HG03196 (cell line): Measurements from ENCODE around the gene ABLIM3.

ENCODE experiments used
- ATAC-seq: cut with Tn5 transposase; IDR thresholded peaks from one replicate; pipeline ENCODE4 v1.9.1; 2021; ENCODE audit not compliant: unreplicated experiment

ABLIM3 gene

DNA sequence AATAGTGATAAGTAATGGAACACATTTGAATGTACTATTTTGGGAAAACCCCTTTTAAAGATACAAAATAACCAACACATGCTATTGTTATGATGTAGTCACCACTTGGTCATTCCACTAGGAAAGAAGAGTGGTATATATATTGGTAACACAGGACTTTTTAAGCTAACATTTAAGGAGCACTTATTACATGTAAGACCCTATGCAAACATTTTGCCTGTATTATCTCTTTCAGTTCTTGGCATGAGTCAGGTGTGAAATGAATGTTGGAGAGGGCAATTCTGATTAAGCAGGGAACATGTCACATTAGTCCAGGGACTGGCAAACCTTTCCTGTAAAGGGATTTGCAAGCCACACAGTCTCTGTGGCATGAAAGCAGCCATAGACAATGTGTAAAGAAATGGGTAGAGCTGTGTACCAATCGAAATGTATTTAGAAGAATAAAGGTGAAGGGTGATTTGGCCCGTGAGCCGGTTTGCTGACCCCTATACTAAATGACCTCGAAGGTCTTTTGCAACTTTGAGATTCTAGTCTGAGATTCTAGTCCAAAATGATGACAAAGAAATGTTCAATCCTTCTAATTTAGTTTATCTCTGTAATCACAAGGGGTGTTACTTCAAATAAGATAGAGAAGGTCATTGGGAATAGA is 15.3 kb downstream of the ABLIM3 start:
- no peak for ATAC-seq

DNA sequence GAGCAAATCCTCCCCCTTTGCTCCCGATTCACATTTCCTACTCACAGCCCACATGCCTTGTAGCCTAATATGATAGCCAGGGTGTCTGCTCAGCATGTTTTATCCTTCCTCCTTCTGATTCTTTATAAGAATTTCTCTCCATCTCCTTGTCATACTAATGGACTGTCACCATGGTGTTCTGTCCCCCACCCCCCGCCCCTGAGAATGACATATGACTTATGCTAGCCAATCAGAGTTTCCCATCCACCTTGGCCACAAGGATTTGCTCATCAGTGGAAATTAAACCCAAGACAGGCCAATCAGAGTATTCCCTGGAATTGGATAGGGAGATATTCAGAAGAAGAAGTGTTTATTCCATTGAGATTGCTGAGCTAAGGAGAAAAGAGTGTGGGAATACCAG is 16.0 kb downstream of the ABLIM3 start:
- no peak for ATAC-seq

DNA sequence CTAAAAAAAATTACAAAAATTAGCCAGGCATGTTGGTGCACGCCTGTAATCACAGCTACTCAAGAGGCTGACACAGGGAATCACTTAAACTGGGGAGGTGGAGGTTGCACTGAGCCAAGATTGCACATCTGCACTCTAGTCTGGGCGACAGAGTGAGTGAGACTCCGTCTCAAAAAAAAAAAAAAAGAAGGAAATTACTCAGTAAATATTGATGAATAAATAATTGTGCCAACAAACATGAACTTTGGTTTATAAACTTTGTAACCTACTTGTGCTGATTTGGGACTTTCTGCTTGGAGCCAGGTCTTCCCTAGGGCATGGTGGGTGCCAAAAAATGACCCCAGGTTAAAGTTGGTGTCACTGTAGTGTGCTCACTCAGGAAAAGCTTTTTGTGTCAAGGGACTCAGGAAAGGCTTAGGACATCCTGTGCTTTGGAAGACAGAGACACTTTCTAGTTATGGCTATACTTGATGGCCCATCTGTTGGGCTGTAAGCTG is 19.0 kb downstream of the ABLIM3 start:
- ATAC-seq: no peak

DNA sequence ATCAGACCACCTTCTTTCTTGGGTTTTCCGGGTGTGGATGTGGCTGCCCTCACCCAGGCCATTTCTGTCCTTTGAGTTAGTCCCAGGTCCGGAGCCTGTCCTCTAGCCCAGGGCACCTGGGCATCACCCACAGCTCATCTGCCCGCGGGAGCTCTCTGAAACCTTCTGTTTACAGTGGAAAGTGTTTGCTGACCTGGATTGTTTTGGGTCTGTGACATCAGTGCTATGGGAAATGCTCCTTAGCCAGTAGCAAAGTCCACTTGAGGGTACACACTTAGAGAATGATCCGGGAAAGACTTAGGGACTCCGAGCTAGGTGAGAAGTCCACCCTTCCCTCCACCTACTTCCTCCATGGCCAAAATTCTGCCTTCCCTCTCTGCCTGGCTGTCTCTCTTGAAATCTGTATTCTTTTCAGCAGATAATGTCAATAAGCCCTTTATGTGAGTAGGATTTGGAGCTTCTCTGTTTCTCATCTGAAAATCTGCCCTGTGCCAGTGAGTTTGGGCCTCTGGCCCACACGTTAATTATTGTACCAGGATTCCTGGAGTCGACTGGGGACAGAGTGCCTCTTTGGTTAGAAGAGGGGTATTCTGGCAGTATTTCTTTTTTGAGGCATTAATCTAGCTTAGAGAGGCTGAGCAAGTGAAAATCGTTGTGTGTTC is 19.9 kb downstream of the ABLIM3 start:
- ATAC-seq: no peak

DNA sequence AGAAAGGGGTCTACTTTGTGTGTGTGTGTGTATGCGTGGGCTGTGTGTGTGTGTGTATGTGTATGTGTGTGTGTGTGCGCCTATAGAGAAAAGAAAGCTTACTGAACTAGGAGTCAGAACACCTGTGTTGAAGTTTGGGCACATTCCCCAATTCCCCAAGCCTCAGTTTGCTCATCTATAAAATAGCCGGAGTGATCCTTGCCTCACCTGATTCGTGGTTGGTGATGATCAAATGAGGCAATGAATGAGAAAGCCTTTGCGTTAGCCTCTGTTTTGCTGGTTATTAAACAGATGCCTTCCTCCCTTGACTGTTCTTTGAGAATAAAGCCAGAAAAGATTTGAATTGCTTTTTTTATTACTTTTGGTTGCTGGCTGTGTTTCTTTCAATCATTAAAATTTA is 20.6 kb downstream of the ABLIM3 start:
- no peak for ATAC-seq

DNA sequence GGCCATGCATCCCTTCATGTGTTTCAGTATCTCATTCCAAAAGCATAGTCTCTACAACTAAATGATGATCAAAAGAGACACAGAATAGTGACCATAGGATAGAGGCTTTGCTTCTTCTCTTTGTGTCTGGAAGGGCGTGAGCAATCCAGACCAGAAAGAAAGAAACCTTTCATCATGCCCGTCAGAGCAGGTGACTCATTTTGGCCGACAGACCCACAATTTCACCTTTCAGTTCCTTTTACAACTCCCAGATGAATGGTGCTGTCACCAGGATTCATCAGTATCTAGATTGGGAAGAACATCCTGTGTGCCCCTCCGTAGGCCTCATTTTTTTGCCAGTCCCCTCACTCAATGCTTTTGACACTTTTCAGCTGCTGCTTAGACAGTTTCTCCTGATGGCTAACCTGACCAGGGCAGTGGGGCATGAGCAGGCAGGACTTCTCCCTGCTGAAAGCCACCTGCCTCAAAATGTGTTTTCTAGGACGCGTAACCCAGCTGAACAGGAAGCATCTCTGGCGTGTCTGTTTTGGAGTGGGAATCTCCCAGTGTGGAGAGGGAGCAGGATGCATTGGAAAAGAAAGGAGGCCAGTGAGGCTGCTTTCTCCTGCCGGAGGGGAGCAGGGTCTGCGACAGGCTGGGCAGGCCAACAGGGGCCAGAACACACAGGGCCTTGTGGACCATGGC is 21.2 kb downstream of the ABLIM3 start:
- peak; percentile 82 for ATAC-seq

DNA sequence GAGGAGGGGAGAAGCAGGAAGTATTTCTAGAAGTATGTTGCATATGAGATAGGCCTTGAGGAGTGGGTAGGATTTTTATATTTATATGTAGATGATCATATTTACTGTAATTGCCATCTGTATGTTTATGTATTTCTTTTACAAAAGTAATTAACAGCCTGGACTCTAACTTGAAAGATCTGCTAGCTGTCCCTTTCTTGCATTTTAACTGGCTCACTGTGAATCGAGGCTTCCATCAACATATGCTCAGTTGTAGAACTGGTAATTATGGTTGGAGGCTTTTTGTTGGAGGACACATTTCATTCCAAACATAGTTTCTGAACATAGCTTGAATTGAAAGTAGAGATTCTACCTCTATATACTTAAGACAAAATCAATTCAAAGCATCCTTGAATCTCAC is 23.4 kb downstream of the ABLIM3 start:
- no peak for ATAC-seq

DNA sequence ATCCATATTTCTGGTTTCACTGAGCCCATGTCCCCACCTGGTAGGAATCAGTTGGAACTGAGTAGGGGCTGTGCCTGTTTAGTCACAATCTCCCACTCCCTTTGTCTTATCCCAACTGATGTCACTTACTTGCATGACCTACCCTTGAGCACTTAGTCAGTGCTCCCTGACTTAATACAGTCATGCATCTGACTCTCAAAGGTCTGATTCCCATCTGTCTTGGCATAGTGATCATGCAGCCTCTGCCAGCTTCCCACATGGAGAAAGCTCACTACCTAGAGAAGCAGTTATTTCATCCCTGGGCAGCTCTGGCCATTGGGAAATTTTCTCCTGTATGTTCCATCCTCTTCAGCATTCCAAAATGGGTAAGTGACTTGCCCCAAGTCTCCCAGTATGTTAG is 24.8 kb downstream of the ABLIM3 start:
- ATAC-seq: no peak

DNA sequence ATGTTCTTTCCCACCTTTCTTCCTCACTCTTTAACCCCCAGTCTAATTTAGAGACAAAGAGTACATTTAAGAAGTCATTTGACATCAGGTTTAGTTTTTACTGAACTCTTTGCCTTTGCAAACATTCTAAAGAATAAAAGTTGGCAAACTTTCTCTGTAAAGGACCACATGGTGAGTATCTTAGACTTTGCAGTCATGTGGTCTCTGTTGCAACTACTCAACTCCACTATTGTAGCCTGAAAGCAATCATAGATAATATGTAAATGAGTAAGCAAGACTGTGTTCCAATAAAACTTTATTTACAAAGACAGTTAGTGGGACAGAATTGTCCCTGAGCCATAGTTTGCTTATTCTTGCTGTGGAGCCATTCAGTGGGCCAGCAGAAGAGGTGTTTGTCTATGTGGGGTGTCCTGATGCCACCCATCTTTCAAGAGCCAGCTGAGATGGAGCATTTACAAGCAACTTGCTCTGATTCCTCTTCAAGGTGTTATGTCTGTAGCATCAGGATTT is 25.4 kb downstream of the ABLIM3 start:
- ATAC-seq: no peak

DNA sequence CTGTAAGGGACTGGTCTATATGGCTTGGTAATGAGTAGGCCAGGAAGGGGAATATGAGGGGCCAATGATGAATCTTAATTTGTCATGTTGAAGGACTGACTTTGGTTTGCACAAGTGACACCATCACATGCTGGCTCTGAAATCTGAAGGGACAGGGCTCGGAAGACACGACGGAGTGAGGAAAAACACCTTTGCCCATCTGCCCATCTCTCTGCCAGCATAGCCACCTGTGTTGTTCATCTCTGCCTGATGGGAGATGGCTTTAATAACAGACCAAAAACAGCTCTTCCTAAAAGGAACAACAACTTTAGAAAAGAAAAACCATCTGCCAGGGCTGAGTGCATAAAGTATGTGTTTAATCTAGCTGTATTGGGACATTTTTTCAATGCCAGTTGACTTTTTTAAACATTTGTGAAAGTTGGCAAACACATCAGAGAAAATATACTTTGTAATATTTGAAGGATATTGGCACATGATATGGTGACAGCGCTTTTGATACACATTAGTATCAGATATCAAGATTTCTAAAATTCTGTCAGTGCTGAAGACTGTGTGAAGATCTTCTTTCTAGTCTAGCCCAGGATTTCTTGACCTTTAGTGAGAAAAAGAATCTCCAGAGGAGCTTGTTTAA is 27.1 kb downstream of the ABLIM3 start:
- no peak for ATAC-seq

DNA sequence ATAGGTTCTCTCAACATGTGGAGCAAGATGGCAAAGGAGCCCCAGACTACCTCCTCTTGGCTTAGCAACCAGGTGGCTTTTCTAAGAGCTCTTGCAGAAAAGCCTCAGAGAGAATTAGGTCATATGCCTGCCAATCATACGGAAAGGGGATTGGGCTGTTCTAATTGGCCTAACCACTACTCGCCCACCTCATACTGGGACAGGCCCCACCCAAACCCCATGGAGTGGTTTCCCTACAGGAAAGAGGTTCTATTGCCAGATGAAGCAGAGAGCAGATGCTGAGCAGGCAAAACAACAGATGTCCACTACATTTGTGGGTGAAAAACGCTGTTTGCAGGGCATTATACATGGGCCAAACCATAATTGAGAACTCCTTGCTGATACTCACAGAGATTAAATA is 29.0 kb downstream of the ABLIM3 start:
- no peak for ATAC-seq

DNA sequence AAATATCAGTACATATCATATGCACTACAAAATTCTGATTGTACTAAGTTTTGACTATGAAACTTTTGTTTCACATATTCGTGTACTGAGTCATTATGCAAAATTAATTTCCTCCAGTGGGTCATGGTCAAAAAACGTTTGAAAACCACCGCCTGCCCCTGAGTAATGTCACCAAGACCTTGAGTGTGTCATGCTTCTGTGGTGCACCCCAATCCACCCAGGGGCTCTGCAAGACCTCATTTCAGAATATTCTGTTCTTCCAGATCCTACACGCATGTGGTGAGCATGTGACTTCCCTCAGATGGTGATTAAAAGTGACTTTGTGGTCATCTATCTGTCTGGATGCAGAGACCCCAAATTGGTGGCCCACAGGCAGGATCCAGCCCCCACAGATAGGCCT is 31.0 kb downstream of the ABLIM3 start:
- ATAC-seq: peak; percentile 72

DNA sequence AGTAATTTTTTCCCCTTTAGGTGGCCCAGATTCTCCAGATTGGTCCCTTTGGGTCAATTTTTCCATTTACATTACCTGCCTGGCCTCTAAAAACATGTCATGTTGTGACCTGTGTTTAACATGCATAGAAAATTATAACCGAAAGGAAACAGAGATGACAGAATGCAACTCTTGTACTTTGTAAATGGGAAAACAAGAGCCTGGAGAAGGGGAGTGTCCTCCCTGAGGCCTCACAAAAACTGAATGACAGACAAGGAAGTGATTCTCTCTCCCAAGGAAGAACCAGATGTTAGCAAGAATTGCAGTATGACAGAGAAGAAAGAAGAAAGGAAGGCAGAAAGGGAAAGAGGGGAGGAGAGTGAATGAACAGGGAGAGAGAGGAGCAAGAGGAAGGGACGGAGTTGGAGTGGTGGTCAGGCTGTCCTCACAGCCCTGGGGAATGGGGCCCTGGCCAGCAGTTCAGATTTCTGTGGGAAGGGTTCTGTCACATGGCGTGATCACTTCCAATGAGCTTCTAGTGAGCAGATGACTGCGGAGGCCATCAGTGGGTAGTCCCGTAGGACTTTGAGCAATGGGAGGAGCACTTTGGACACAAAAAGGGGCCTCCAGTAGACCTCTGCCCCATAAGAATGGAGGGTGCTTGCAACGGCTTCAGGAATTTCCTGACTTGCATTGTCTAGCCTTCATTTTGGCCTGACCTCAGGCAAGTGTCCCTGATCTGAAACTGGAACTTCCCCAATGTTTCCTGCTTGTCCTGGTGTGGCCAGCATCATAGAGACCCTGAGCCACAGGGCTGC is 31.6 kb downstream of the ABLIM3 start:
- no peak for ATAC-seq

DNA sequence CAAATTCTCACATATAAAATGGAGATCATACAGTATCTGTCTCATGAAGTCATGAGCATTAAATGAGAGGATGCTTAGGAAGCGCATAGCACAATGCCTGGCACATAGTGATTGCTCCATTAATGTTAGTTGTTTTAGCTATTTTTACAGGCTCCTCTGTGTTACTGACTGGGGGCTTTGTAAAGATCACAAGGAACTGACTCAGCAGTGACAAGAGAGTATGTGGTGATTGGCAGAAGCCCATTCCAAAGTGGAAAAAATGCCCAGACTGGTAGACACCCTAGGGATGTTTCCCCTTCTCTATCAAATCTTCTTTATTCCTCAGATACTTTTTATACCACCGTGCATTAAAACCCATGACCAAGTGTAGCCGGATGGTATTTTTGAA is 33.5 kb downstream of the ABLIM3 start:
- ATAC-seq: no peak

DNA sequence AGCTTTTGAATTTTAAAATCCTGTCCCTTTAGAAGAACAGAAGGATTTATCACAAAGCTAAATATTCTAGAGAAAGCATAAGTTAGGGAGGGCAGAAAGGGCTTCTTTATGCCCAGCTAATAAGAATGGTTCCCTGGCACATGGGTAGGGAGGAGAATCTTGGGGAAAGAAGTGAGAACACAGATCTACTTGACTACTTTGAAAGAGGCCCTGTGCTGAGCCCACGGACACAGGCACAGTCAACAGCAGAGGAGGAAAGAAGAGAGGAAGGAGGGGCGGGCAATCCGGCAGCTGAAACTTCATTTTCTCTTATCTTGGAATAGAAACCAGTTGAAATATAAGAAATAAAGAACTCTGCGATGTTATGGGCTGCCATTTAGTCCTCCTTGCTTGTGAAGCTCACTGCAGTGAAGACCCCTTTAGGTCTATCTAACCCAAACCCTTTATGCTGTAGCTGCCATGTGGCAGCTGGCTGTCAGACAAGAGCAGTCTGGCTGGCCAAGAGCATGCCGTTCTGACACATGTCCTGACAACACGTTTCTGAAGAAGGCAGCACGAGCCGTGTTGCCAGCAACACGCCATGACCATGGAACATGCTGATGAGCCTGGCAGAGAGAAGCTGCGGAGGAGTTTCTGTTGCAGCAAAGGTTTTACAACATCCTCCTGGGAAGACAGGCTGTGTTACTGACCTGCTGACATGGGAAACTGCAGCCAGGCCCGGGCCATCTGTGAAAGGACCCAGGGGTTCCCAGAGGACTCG is 34.2 kb downstream of the ABLIM3 start:
- no peak for ATAC-seq

DNA sequence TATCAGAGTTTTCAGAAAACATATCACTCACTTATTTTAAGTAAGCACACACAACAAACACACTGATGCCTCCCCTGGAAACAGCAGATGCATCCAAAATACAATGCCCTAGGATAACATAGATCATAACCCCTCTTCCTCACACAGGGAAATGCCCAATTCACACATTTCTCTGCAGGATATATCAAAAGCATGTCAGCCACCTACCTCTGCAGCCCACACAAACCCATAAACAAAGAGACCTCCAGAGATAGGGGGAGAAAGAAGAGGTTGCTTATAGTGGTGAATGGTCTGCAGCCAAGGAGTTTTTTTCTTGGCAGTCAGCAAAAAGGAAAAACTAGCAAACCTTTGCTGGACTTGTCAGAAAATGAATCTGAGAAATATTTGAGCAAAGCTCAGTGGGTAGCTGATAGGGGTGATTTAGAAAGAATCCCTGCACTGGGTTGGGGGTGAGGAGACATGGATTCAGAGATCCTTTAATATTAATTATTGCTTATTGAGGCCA is 36.1 kb downstream of the ABLIM3 start:
- no peak for ATAC-seq

DNA sequence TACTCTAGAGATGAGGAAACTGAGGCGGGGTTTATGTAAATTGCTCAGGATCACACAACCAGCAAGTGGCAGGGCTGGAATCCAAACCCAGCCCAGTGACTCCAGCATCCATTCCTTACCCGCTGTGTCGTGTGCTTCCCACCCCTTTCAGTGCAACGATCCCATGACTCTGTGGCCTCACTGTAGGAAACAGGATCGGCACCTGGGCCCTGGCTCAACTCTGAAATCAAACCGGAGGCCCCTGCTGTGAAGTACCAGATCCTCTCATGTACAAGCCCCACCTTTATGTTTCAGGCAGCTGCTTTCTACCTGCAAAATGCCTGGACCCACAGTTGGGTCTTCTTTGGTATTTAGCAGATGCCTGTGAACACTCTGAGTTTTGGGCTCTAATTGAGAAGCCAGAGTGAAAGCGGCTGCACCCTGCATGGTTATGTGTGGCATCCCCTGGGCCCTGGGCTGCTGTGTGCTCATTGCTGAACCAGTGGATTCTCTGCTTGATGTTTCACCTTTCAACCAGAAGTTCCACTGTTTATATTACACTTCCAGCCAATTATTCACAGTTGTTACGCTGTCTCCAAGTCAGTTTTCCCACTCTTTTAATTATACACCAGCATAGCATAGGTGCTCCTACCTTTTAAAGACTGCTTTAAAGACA is 36.7 kb downstream of the ABLIM3 start:
- ATAC-seq: no peak

DNA sequence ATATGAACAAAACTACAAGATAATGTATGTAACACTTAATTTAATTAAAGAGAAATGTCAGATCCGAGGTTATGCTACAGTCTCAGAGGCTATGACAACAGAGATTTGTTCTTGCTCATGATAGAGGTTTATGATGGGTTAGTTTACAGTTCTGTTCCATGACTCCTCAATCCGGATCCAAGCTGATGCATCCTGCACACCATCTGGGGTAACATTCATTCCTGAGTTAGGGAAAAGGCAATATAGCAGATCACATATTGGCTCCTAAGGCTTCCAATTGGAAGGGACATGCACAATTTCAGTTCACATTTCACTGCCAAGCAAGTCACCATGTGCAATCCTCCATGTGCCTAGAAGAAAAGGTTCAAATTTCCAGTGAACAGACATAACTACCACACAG is 40.4 kb downstream of the ABLIM3 start:
- ATAC-seq: no peak

DNA sequence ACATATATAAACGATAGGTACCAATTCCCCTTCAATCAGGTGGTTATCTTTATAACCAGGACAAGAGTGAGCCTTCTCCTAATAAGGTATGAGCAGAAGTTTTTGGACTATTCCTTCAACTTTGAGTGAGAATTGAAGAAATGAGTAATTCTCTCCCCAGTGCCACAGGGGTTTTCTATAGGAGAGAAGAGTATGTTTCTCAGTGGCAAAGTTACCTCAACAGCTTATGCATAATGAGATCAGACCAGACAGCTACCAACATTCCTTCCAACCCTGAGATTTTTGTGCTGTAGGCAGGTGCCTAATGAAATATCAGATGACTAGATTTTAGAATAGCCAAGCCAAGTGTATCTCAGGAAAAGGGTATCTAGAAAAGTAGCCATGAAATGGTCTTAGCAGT is 40.9 kb downstream of the ABLIM3 start:
- no peak for ATAC-seq
